Liver (tissue), 9 donors: Measurements from ENCODE around the gene TMEM89. TPM values are rescaled to one million over a fixed set of nuclear protein-coding genes. Genes with fewer than 3 reads are reported as not detected.

ENCODE experiments used
- DNase-seq: peaks from one replicate; pipeline ENCODE4 v3.0.0-alpha.2; 2017; ENCODE audit warnings: low spot score
- H3K27ac ChIP-seq, 2 donors: one replicate each; pipeline ENCODE4 v1.7.0; 2013; ENCODE audit warnings: inconsistent platforms in 2 of 2, low read length in 2 of 2, control low read depth in 1 of 2, low read depth in 1 of 2, mild to moderate bottlenecking in 1 of 2
- H3K27me3 ChIP-seq, 4 donors: one replicate each; pipeline versions ENCODE4 v1.6.1 to v1.7.0; 2013; ENCODE audit warnings: low read length in 3 of 4, inconsistent platforms in 1 of 4, mild to moderate bottlenecking in 1 of 4, moderate library complexity in 1 of 4; ENCODE audit not compliant: control insufficient read depth in 4 of 4, insufficient read depth in 4 of 4
- H3K36me3 ChIP-seq, 4 donors: one replicate each; pipeline versions ENCODE4 v1.6.1 to v1.7.0; 2013; ENCODE audit warnings: low read length in 3 of 4, mild to moderate bottlenecking in 3 of 4, low read depth in 1 of 4, moderate library complexity in 1 of 4; ENCODE audit not compliant: control insufficient read depth in 4 of 4, insufficient read depth in 3 of 4
- H3K4me1 ChIP-seq, 4 donors: one replicate each; pipeline versions ENCODE4 v1.6.1 to v1.7.0; 2013; ENCODE audit warnings: low read length in 3 of 4, mild to moderate bottlenecking in 3 of 4, moderate library complexity in 1 of 4; ENCODE audit not compliant: control insufficient read depth in 4 of 4, insufficient read depth in 4 of 4
- H3K4me3 ChIP-seq, 3 donors: one replicate each; pipeline versions ENCODE4 v1.6.1 to v1.7.0; 2013; ENCODE audit warnings: low read length in 3 of 3, control low read depth in 1 of 3, low read depth in 1 of 3, mild to moderate bottlenecking in 1 of 3
- H3K9ac ChIP-seq, 2 donors: one replicate each; pipeline ENCODE4 v1.7.0; 2013; ENCODE audit warnings: low read length in 2 of 2, mild to moderate bottlenecking in 2 of 2, moderate library complexity in 2 of 2, control low read depth in 1 of 2, low read depth in 1 of 2
- H3K9me3 ChIP-seq, 4 donors: one replicate each; pipeline versions ENCODE4 v1.6.1 to v1.7.0; 2013; ENCODE audit warnings: low read length in 3 of 4; ENCODE audit not compliant: control insufficient read depth in 4 of 4
- ATF3 ChIP-seq: IDR thresholded peaks from 2 replicates; pipeline ENCODE4 v1.6.1; 2016; ENCODE audit warnings: antibody characterized with exemption
- CTCF ChIP-seq: fragments of 150-350 bp; IDR thresholded peaks from 2 replicates; pipeline ENCODE4 v1.5.1; 2017; ENCODE audit warnings: improper control_type of control experiment, low read depth, low read length; ENCODE audit not compliant: missing input control
- EGR1 ChIP-seq, 2 donors: IDR thresholded peaks; 2 replicates each; pipeline ENCODE4 v1.6.1; 2016 to 2018; ENCODE audit warnings: antibody characterized with exemption in 2 of 2, low read depth in 2 of 2
- FOXA1 ChIP-seq: IDR thresholded peaks from 2 replicates; pipeline ENCODE4 v1.6.1; 2016; ENCODE audit warnings: antibody characterized with exemption
- FOXA2 ChIP-seq: IDR thresholded peaks from 2 replicates; pipeline ENCODE4 v1.6.1; 2016; ENCODE audit warnings: antibody characterized with exemption
- GABPA ChIP-seq, 2 donors: IDR thresholded peaks in 1 of 2; conservative IDR thresholded peaks in 1 of 2; 2 replicates each; pipeline ENCODE4 v1.6.1; 2016; ENCODE audit warnings: antibody characterized with exemption in 2 of 2, mild to moderate bottlenecking in 1 of 2, moderate library complexity in 1 of 2
- HNF4A ChIP-seq, 2 donors: conservative IDR thresholded peaks; 2 replicates each; pipeline ENCODE4 v1.6.1; 2016; ENCODE audit warnings: antibody characterized with exemption in 2 of 2, mild to moderate bottlenecking in 2 of 2
- HNF4G ChIP-seq: IDR thresholded peaks from 2 replicates; pipeline ENCODE4 v1.6.1; 2016; ENCODE audit warnings: antibody characterized with exemption
- JUND ChIP-seq, 2 donors: IDR thresholded peaks; 2 replicates each; pipeline ENCODE4 v1.6.1; 2016; ENCODE audit warnings: antibody characterized with exemption in 2 of 2
- MAX ChIP-seq: IDR thresholded peaks from 2 replicates; pipeline ENCODE4 v1.6.1; 2016; ENCODE audit warnings: antibody characterized with exemption
- NR2F2 ChIP-seq: IDR thresholded peaks from 2 replicates; pipeline ENCODE4 v1.6.1; 2016; ENCODE audit warnings: antibody characterized with exemption
- RAD21 ChIP-seq, 2 donors: IDR thresholded peaks; 2 replicates each; pipeline ENCODE4 v1.6.1; 2016; ENCODE audit warnings: antibody characterized with exemption in 2 of 2, mild to moderate bottlenecking in 2 of 2
- REST ChIP-seq: IDR thresholded peaks from 2 replicates; pipeline ENCODE4 v1.6.1; 2016; ENCODE audit warnings: antibody characterized with exemption, mild to moderate bottlenecking
- RXRA ChIP-seq, 2 donors: IDR thresholded peaks; 2 replicates each; pipeline ENCODE4 v1.6.1; 2017 to 2018; ENCODE audit warnings: antibody characterized with exemption in 2 of 2, mild to moderate bottlenecking in 1 of 2
- SP1 ChIP-seq: IDR thresholded peaks from 2 replicates; pipeline ENCODE4 v1.6.1; 2018; ENCODE audit warnings: antibody characterized with exemption, mild to moderate bottlenecking
- TAF1 ChIP-seq: conservative IDR thresholded peaks from 2 replicates; pipeline ENCODE4 v1.6.1; 2016; ENCODE audit warnings: antibody characterized with exemption, mild to moderate bottlenecking
- YY1 ChIP-seq: IDR thresholded peaks from 2 replicates; pipeline ENCODE4 v1.6.1; 2016; ENCODE audit warnings: antibody characterized with exemption, mild to moderate bottlenecking
- ZBTB33 ChIP-seq: IDR thresholded peaks from 2 replicates; pipeline ENCODE4 v1.6.1; 2016; ENCODE audit warnings: antibody characterized with exemption
- WGBS: extraction: QIAGEN DNeasy Blood & Tissue Kit; methylation state at CpG from one replicate; pipeline ENCODE4 v1.1.7; 2013; 5-methylcytosine and 5-hydroxymethylcytosine counted together
- polyA plus RNA-seq, 2 donors: library from polyadenylated mRNA; stranded (reverse) in 1 of 2; unstranded in 1 of 2; fragments of 200-250 nt in 1 of 2; fragments of >200 nt in 1 of 2; fragmentation: Nextera tagmentation in 1 of 2; extraction: Ambion mirVana in 1 of 2; gene quantifications; one replicate each; pipeline versions ENCODE4 v1.2.1 to v1.2.3, GENCODE V29; 2013 to 2015
- total RNA-seq, 2 donors: library from RNA; depleted of rRNA; stranded (reverse); fragments of >200 nt; gene quantifications; one replicate each; pipeline ENCODE4 v1.2.3, GENCODE V29; 2014
- donor health status: healthy.
- donor health status: healthy.
- donor health status: healthy.
- donor health status: healthy.
- donor health status: healthy.

TMEM89 gene
- total and polyA plus RNA-seq, 4 donors, result not detected

GRCh38 chr3:48660800-48661400 is 39.3 kb upstream of the TMEM89 start:
- WGBS, result 56% methylated on average over 61 of the region's 61 CpGs
- H3K27ac ChIP-seq, result no peak overlapping the region
- no peak overlapping the region for H3K9ac ChIP-seq
- no peak overlapping the region for H3K4me3 ChIP-seq
- H3K27me3 ChIP-seq, result peaks cover 0 to 5% (median 0%) of the 10 kb centered on the region in 4 donors
- peaks cover 0 to 23% (median 15%) of the 10 kb centered on the region in 4 donors for H3K4me1 ChIP-seq
- TF ChIP-seq HNF4A (conservative IDR thresholded peaks at IDR 0.05) (no peak), RAD21 (IDR thresholded peaks at IDR 0.05) (no peak), FOXA1 (no peak), ZBTB33 (no peak), RXRA (IDR thresholded peaks at IDR 0.05) (no peak), YY1 (no peak), FOXA2 (no peak), REST (no peak), SP1 (no peak), GABPA (IDR thresholded peaks at IDR 0.05 in 1 of 2, conservative IDR thresholded peaks at IDR 0.05 in 1 of 2) (no peak), EGR1 (IDR thresholded peaks at IDR 0.05; ENCODE audit: low read depth in 2 of 2) (no peak), NR2F2 (no peak), CTCF (no peak), TAF1 (no peak), JUND (IDR thresholded peaks at IDR 0.05) (no peak), MAX (no peak), ATF3 (no peak), HNF4G (no peak)
- no peaks in the 10 kb centered on the region for H3K36me3 ChIP-seq
- peaks cover 0 to 6% (median 0%) of the 10 kb centered on the region in 4 donors for H3K9me3 ChIP-seq
- no peak for DNase-seq
